Colonic mucosa (tissue), 4 donors: Measurements from ENCODE around the gene ZNF414. TPM values are rescaled to one million over a fixed set of nuclear protein-coding genes. Genes with fewer than 3 reads are reported as not detected.

Source experiments
- DNase-seq: peaks from one replicate; pipeline ENCODE4 v3.0.0-alpha.2; 2020
- H3K27ac ChIP-seq: fragments of 200-600 bp; one replicate; pipeline ENCODE4 v1.8.0; 2021
- H3K27me3 ChIP-seq: fragments of 200-600 bp; one replicate; pipeline ENCODE4 v1.8.0; 2021
- H3K36me3 ChIP-seq: fragments of 200-600 bp; one replicate; pipeline ENCODE4 v1.8.0; 2021
- H3K4me1 ChIP-seq: fragments of 200-600 bp; one replicate; pipeline ENCODE4 v1.8.0; 2021; ENCODE audit warnings: mild to moderate bottlenecking
- H3K4me3 ChIP-seq: fragments of 200-600 bp; one replicate; pipeline ENCODE4 v1.8.0; 2021
- H3K9ac ChIP-seq, 2 donors: one replicate each; pipeline ENCODE4 v1.7.0; 2013; ENCODE audit warnings: control low read depth in 2 of 2, low read depth in 2 of 2, low read length in 2 of 2
- H3K9me3 ChIP-seq: fragments of 200-600 bp; one replicate; pipeline ENCODE4 v1.8.0; 2021
- intact Hi-C: fragments of 100-400 bp; cut with DNase I; formaldehyde crosslinking; loops from one replicate; pipeline ENCODE4 v1.14.1; 2022
- total RNA-seq, 2 donors: library from RNA; stranded (reverse); fragmentation: NEBNext Ultra II Directional in 1 of 2; extraction: Animal tissue kit (Norgen Biotek cat#: 25700) in 1 of 2; gene quantifications; one replicate each; pipeline ENCODE4 v1.2.1, GENCODE V29; 2021
- TF ChIP-seq, protein P1 (sequence below): fragments of 200-600 bp; IDR thresholded peaks from one replicate; pipeline ENCODE4 v1.8.0; 2022; ENCODE audit warnings: antibody characterized with exemption, mild to moderate bottlenecking
- donor health status: healthy.
- donor health status: DM: no; HTN: no; CAD: no.
- donor health status: DM: no; HTN: no; CAD: no.

ZNF414 gene
- total RNA-seq, 2 donors from 2014 or later: 19.5 to 31.9 TPM

DNA sequence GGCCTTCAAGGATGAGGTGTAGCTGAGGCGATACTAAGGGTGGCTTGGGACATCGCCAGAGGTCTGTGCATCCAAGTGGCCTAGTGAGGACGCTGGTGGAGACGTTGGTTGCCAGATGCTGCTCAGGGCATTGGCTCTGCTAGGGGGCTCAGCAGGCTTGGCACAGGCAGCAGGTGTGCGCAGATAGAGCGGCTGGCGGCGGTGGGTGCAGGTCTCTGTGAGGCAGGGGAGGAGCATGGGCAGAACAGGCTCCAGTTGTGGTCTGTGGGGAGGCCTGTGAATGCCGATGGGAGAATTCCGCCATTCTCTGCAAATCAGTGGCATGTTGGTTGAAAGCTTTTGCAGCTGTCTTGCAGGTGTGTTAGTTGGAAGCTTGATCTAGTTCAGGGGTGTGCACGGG, 32.8 kb downstream of the ZNF414 start:
- H3K36me3 ChIP-seq: peaks cover 25% of the 10 kb centered on the region
- H3K4me1 ChIP-seq: no peaks in the 10 kb centered on the region
- no peaks in the 10 kb centered on the region for H3K9me3 ChIP-seq
- H3K27ac ChIP-seq: no peak overlapping the region
- no peak overlapping the region for H3K9ac ChIP-seq
- intact Hi-C loops: no loop called here
- H3K27me3 ChIP-seq: no peaks in the 10 kb centered on the region
- TF ChIP-seq, protein P1, sequence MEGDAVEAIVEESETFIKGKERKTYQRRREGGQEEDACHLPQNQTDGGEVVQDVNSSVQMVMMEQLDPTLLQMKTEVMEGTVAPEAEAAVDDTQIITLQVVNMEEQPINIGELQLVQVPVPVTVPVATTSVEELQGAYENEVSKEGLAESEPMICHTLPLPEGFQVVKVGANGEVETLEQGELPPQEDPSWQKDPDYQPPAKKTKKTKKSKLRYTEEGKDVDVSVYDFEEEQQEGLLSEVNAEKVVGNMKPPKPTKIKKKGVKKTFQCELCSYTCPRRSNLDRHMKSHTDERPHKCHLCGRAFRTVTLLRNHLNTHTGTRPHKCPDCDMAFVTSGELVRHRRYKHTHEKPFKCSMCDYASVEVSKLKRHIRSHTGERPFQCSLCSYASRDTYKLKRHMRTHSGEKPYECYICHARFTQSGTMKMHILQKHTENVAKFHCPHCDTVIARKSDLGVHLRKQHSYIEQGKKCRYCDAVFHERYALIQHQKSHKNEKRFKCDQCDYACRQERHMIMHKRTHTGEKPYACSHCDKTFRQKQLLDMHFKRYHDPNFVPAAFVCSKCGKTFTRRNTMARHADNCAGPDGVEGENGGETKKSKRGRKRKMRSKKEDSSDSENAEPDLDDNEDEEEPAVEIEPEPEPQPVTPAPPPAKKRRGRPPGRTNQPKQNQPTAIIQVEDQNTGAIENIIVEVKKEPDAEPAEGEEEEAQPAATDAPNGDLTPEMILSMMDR: no peak
- DNase-seq: no peak
- no peak overlapping the region for H3K4me3 ChIP-seq

DNA sequence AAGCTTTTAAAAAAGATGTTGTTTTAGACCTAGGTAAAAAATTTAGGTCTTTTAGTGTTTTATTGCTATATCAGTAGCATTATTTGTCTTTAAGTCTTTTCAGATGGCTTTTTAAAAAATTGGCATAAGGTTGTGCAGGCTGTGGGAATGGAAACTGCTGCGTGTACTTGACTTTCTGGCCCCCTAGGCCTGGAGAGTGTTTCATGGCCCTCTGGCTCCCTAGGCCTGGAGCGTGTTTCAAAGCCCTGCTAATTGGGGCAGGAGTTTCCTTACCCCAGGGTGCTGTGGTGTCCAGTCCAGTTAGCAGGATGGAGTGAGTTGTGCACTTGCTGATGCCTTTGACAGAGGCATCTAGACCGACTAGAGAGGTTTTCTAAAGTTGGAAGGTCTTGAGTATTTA, 35.4 kb downstream of the ZNF414 start:
- no peak overlapping the region for H3K9ac ChIP-seq
- no peaks in the 10 kb centered on the region for H3K9me3 ChIP-seq
- no peaks in the 10 kb centered on the region for H3K4me1 ChIP-seq
- intact Hi-C loops: no loop called here
- no peak overlapping the region for H3K27ac ChIP-seq
- H3K36me3 ChIP-seq: peaks cover 17% of the 10 kb centered on the region
- TF ChIP-seq, protein P1: no peak
- no peaks in the 10 kb centered on the region for H3K27me3 ChIP-seq
- H3K4me3 ChIP-seq: no peak overlapping the region
- DNase-seq: no peak

DNA sequence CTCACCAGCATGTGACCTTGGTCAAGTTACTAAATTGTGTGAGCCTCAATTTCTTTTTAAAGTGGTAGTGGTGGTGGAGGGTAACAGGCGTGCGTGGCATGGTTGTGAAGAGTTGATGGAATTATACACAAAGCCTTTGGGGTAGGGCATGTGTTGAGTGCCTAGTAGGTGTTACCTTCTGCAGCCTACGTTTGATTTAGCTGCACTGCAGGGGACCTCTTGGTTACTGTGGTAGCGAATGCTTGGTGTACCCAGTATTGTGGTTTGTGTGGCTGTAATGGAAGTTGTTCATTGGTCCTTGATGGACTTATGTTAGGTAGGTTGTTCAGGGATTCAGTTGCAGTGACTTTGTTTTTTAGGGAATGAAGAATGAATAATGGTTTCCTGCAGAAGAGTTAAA, 36.1 kb downstream of the ZNF414 start:
- Histone ChIP-seq H3K27me3 (no peaks in the 10 kb centered on the region), H3K9me3 (no peaks in the 10 kb centered on the region), H3K4me1 (no peaks in the 10 kb centered on the region), H3K9ac (no peak overlapping the region), H3K36me3 (peaks cover 10% of the 10 kb centered on the region), H3K4me3 (no peak overlapping the region), H3K27ac (no peak overlapping the region)
- no peak for DNase-seq
- intact Hi-C loops: no loop called here
- TF ChIP-seq, protein P1: no peak

DNA sequence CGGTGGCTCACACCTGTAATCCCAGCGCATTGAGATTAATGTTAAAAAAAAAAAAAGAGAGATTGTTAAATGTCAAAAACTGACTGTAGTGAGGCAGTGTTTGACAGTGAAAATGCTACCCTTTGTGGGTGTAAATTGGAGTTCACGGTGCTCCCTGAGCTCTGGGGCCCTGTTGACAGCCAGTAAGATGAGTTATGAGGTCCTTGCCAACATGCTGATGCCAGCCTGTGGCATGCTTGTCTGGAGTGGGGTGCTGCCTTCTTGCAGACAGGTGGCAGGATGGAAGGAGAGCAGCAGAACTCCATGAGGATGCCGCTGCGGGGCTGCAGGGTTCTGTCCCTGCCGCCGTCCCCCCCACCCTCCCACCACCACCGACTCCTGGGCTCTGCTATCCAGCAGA, 37.4 kb downstream of the ZNF414 start:
- no peak for DNase-seq
- peaks cover 10% of the 10 kb centered on the region for H3K36me3 ChIP-seq
- TF ChIP-seq, protein P1: no peak
- H3K27ac ChIP-seq: no peak overlapping the region
- no peaks in the 10 kb centered on the region for H3K27me3 ChIP-seq
- no peaks in the 10 kb centered on the region for H3K9me3 ChIP-seq
- H3K4me1 ChIP-seq: no peaks in the 10 kb centered on the region
- intact Hi-C loops: no loop called here
- no peak overlapping the region for H3K4me3 ChIP-seq
- no peak overlapping the region for H3K9ac ChIP-seq

DNA sequence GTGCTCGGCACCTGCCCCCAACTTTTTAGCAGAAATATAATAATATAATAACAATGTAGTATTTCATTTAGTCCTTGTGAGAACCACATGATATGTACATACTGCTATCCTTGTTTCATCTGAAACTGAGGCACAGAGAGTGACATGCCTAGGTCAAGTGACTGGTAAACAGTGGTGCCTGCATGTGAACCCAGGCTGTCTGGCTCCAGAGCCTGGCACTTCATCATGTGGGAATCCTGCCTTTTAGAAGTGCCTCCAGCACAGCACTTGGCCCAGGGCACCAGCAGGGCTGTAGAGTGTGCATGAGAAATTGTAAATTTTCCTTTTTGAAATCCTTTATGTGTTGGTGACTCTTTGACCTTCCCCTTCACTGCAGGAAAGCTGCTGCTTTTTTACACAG, 39.0 kb downstream of the ZNF414 start:
- TF ChIP-seq, protein P1: no peak
- DNase-seq: no peak
- H3K9me3 ChIP-seq: no peaks in the 10 kb centered on the region

More for the DNA sequence above, 39.0 kb downstream of the ZNF414 start:
- Histone ChIP-seq H3K9ac (no peak overlapping the region), H3K27ac (no peak overlapping the region), H3K27me3 (no peaks in the 10 kb centered on the region), H3K4me1 (no peaks in the 10 kb centered on the region), H3K4me3 (no peak overlapping the region), H3K36me3 (peaks cover 11% of the 10 kb centered on the region)
- intact Hi-C loops: no loop called here
